ENCODE data around the gene PIEZO2. TPM values are rescaled to one million over a fixed set of nuclear protein-coding genes. Genes with fewer than 3 reads are reported as not detected.

PIEZO2 gene
- total RNA-seq, 2 experiments from 2014 or later: not detected

- Mint-ChIP-seq H3K36me3 (no peaks in the 10 kb centered on the region), H3K4me1 (no peaks in the 10 kb centered on the region), H3K27ac (no peak overlapping the region), H3K4me3 (no peak overlapping the region), H3K27me3 (no peaks in the 10 kb centered on the region), H3K9me3 (no peaks in the 10 kb centered on the region)
- DNase-seq: no peak
- ATAC-seq (ENCODE audit: low read depth): no peak
- POLR2A ChIA-PET: no interaction called here
Observed at GRCh38 chr18:10953672-10954071, 195.7 kb downstream of the PIEZO2 start.

GRCh38 chr18:10951631-10952544, 197.5 kb downstream of the PIEZO2 start:
- Mint-ChIP-seq H3K9me3 (no peaks in the 10 kb centered on the region), H3K27me3 (peaks cover 2% of the 10 kb centered on the region), H3K4me3 (no peak overlapping the region), H3K4me1 (no peaks in the 10 kb centered on the region), H3K36me3 (no peaks in the 10 kb centered on the region), H3K27ac (no peak overlapping the region)
- no peak for ATAC-seq (ENCODE audit: low read depth)
- no peak for DNase-seq
- POLR2A ChIA-PET: no interaction called here

- ATAC-seq (ENCODE audit: low read depth) (no peak), DNase-seq (no peak)
- Mint-ChIP-seq H3K4me3 (no peak overlapping the region), H3K9me3 (peaks cover 3% of the 10 kb centered on the region), H3K4me1 (no peaks in the 10 kb centered on the region), H3K27ac (no peak overlapping the region), H3K36me3 (no peaks in the 10 kb centered on the region), H3K27me3 (peaks cover 2% of the 10 kb centered on the region)
- POLR2A ChIA-PET: no interaction called here
Observed at GRCh38 chr18:10950876-10951630, 198.3 kb downstream of the PIEZO2 start.

GRCh38 chr18:10950080-10950875, 199.1 kb downstream of the PIEZO2 start:
- Mint-ChIP-seq H3K36me3 (no peaks in the 10 kb centered on the region), H3K27ac (no peak overlapping the region), H3K9me3 (peaks cover 8% of the 10 kb centered on the region), H3K27me3 (peaks cover 2% of the 10 kb centered on the region), H3K4me3 (no peak overlapping the region), H3K4me1 (no peaks in the 10 kb centered on the region)
- ATAC-seq (ENCODE audit: low read depth) (no peak), DNase-seq (no peak)
- POLR2A ChIA-PET: no interaction called here

GRCh38 chr18:10949655-10950054, 199.7 kb downstream of the PIEZO2 start:
- ATAC-seq (ENCODE audit: low read depth) (no peak), DNase-seq (no peak)
- POLR2A ChIA-PET: no interaction called here
- peaks cover 2% of the 10 kb centered on the region for H3K27me3 Mint-ChIP-seq
- no peaks in the 10 kb centered on the region for H3K4me1 Mint-ChIP-seq
- H3K9me3 Mint-ChIP-seq: peaks cover 13% of the 10 kb centered on the region
- no peaks in the 10 kb centered on the region for H3K36me3 Mint-ChIP-seq
- H3K4me3 Mint-ChIP-seq: no peak overlapping the region
- no peak overlapping the region for H3K27ac Mint-ChIP-seq

- Mint-ChIP-seq H3K4me1 (no peaks in the 10 kb centered on the region), H3K4me3 (no peak overlapping the region), H3K36me3 (no peaks in the 10 kb centered on the region), H3K27me3 (peaks cover 4% of the 10 kb centered on the region), H3K9me3 (peaks cover 16% of the 10 kb centered on the region), H3K27ac (no peak overlapping the region)
- POLR2A ChIA-PET: no interaction called here
- no peak for ATAC-seq (ENCODE audit: low read depth)
- no peak for DNase-seq
Observed at GRCh38 chr18:10948421-10948820, 200.9 kb downstream of the PIEZO2 start.

GRCh38 chr18:10946058-10946457, 203.3 kb downstream of the PIEZO2 start:
- ATAC-seq (ENCODE audit: low read depth): no peak
- peaks cover 19% of the 10 kb centered on the region for H3K9me3 Mint-ChIP-seq
- H3K36me3 Mint-ChIP-seq: no peaks in the 10 kb centered on the region
- no peak overlapping the region for H3K4me3 Mint-ChIP-seq
- DNase-seq: no peak
- POLR2A ChIA-PET: no interaction called here
- H3K4me1 Mint-ChIP-seq: no peaks in the 10 kb centered on the region
- H3K27ac Mint-ChIP-seq: no peak overlapping the region
- H3K27me3 Mint-ChIP-seq: peaks cover 4% of the 10 kb centered on the region

GRCh38 chr18:10942998-10943397, 206.4 kb downstream of the PIEZO2 start:
- Mint-ChIP-seq H3K4me1 (no peaks in the 10 kb centered on the region), H3K4me3 (no peak overlapping the region), H3K9me3 (peaks cover 19% of the 10 kb centered on the region), H3K36me3 (no peaks in the 10 kb centered on the region), H3K27me3 (peaks cover 4% of the 10 kb centered on the region), H3K27ac (no peak overlapping the region)
- no peak for ATAC-seq (ENCODE audit: low read depth)
- POLR2A ChIA-PET: no interaction called here
- DNase-seq: no peak

GRCh38 chr18:10939822-10940221, 209.5 kb downstream of the PIEZO2 start:
- H3K9me3 Mint-ChIP-seq: peaks cover 7% of the 10 kb centered on the region
- no peaks in the 10 kb centered on the region for H3K4me1 Mint-ChIP-seq
- DNase-seq (no peak), ATAC-seq (ENCODE audit: low read depth) (no peak)
- no peak overlapping the region for H3K4me3 Mint-ChIP-seq
- POLR2A ChIA-PET: no interaction called here
- peaks cover 2% of the 10 kb centered on the region for H3K27me3 Mint-ChIP-seq
- H3K27ac Mint-ChIP-seq: no peak overlapping the region
- H3K36me3 Mint-ChIP-seq: no peaks in the 10 kb centered on the region

GRCh38 chr18:10937743-10938640, 211.4 kb downstream of the PIEZO2 start:
- no peak overlapping the region for H3K27ac Mint-ChIP-seq
- POLR2A ChIA-PET: no interaction called here
- peaks cover 3% of the 10 kb centered on the region for H3K9me3 Mint-ChIP-seq
- no peaks in the 10 kb centered on the region for H3K36me3 Mint-ChIP-seq
- DNase-seq (no peak), ATAC-seq (ENCODE audit: low read depth) (no peak)
- no peak overlapping the region for H3K4me3 Mint-ChIP-seq
- no peaks in the 10 kb centered on the region for H3K27me3 Mint-ChIP-seq
- H3K4me1 Mint-ChIP-seq: no peaks in the 10 kb centered on the region

GRCh38 chr18:10936176-10937053, 213.0 kb downstream of the PIEZO2 start:
- Mint-ChIP-seq H3K27me3 (no peaks in the 10 kb centered on the region), H3K36me3 (no peaks in the 10 kb centered on the region), H3K27ac (no peak overlapping the region)

GRCh38 chr18:10935588-10935987, 213.8 kb downstream of the PIEZO2 start:
- POLR2A ChIA-PET: no interaction called here
- Mint-ChIP-seq H3K9me3 (no peaks in the 10 kb centered on the region), H3K36me3 (no peaks in the 10 kb centered on the region), H3K4me1 (no peaks in the 10 kb centered on the region), H3K4me3 (no peak overlapping the region), H3K27ac (no peak overlapping the region), H3K27me3 (no peaks in the 10 kb centered on the region)
- ATAC-seq (ENCODE audit: low read depth) (no peak), DNase-seq (no peak)

More at GRCh38 chr18:10936176-10937053, 213.0 kb downstream of the PIEZO2 start:
- no peaks in the 10 kb centered on the region for H3K9me3 Mint-ChIP-seq
- POLR2A ChIA-PET: no interaction called here
- no peaks in the 10 kb centered on the region for H3K4me1 Mint-ChIP-seq
- ATAC-seq (ENCODE audit: low read depth): no peak
- DNase-seq: no peak
- no peak overlapping the region for H3K4me3 Mint-ChIP-seq
